T-helper 2 cell treated with Interferon-gamma antibody and Interleukin-4, amounts not matched to agents 100 ng/mL and 5 ng/mL, for 36 hours (primary cell): ENCODE data around the gene DCP2. TPM values are rescaled to one million over a fixed set of nuclear protein-coding genes. Genes with fewer than 3 reads are reported as not detected.

Experiments used
- intact Hi-C: fragments of 100-400 bp; cut with micrococcal nuclease; formaldehyde crosslinking; loops from one replicate; pipeline ENCODE4 v1.15.1; 2023
- total RNA-seq: library from RNA; stranded (reverse); gene quantifications from 2 replicates; pipeline ENCODE4 v1.2.3, GENCODE V29; 2022

Gene DCP2
- total RNA-seq, 1 donor from 2014 or later: 99.1 TPM

GRCh38 chr5:113062869-113063508, 86.4 kb downstream of the DCP2 start:
- intact Hi-C loops: loop anchor here (5.0 kb wide), 2 partner anchors 41 to 66 kb away; no protein-coding TSS in a partner anchor

- intact Hi-C loops: loop anchor here (5.0 kb wide), 2 partner anchors 42 to 67 kb away; no protein-coding TSS in a partner anchor
Observed at GRCh38 chr5:113063927-113064326, 87.3 kb downstream of the DCP2 start.

GRCh38 chr5:113064806-113065205, 88.2 kb downstream of the DCP2 start:
- intact Hi-C loops: loop anchor here (5.0 kb wide), 2 partner anchors 43 to 68 kb away; no protein-coding TSS in a partner anchor

GRCh38 chr5:113065626-113066025, 89.0 kb downstream of the DCP2 start:
- intact Hi-C loops: no loop called here

GRCh38 chr5:113067635-113068344, 91.2 kb downstream of the DCP2 start:
- intact Hi-C loops: no loop called here

GRCh38 chr5:113068559-113068958, 92.0 kb downstream of the DCP2 start:
- intact Hi-C loops: no loop called here

Other genes with a start within 250 kb of the DCP2 start
- 22.3 and 24.5 TPM in 2 replicates for gene APC, start 238.9 kb upstream of the DCP2 start, total RNA-seq
- gene SRP19, start 115.5 kb upstream of the DCP2 start, total RNA-seq: 67.3 and 70.7 TPM in 2 replicates
- gene REEP5, start 54.6 kb upstream of the DCP2 start, total RNA-seq: 84.3 and 84.8 TPM in 2 replicates